GM12892 (cell line): ENCODE data around the gene ATP7A.

Experiments
- POLR2A ChIP-seq: IDR thresholded peaks from 2 replicates; pipeline ENCODE4 v1.6.1; 2011; ENCODE audit warnings: low read depth, low read length, control low read depth
- POLR2AphosphoS5 ChIP-seq: IDR thresholded peaks from 2 replicates; pipeline ENCODE4 v1.6.1; 2011; ENCODE audit warnings: low read depth, low read length, control low read depth
- TAF1 ChIP-seq: IDR thresholded peaks from 2 replicates; pipeline ENCODE4 v1.6.1; 2011; ENCODE audit warnings: low read depth, mild to moderate bottlenecking, control low read depth, low read length, borderline replicate concordance

DNA sequence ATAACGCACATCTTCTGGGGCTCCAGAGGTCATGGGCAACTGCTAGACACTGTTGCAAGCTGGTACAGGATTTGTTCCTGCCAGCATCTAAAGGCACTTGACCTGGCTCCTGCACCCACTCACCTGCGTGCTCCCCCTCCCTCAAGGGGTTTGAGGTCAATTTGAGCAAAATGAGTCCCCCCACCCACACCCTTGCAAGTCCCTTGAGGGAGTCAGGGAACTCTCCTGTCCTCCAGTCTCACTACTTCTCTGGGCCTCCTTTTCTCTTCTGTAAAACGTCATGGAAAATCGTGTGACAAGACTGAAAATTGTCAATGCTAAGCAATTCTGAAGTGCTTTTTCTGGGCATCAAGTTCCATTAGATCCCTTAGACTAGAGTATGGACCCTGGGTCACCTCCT lies 153.7 kb downstream of the ATP7A start:
- TF ChIP-seq POLR2A, result no peak
- no peak for TF ChIP-seq POLR2AphosphoS5
- no peak for TF ChIP-seq TAF1
